Measurements from ENCODE around the gene KRTAP2-1. TPM values are rescaled to one million over a fixed set of nuclear protein-coding genes. Genes with fewer than 3 reads are reported as not detected.
"Not testable (repeated sequence)": the region's sequence is repeated elsewhere in the genome, so short reads cannot be mapped to it uniquely, and the experiment has no call there.

KRTAP2-1 gene
- total RNA-seq, 1 donor from 2014 or later, result not detected

GRCh38 chr17:41071606-41072360, 24.7 kb upstream of the KRTAP2-1 start:
- TF ChIP-seq CTCF (conservative IDR thresholded peaks at IDR 0.05; ENCODE audit: low read depth, low read length), result no peak

GRCh38 chr17:41069031-41069430, 21.9 kb upstream of the KRTAP2-1 start:
- no peak overlapping the region for H3K4me3 ChIP-seq (ENCODE audit: low read depth, low read length)
- DNase-seq (ENCODE audit: low read depth), result no peak
- no peak for TF ChIP-seq CTCF (conservative IDR thresholded peaks at IDR 0.05; ENCODE audit: low read depth, low read length)

More at GRCh38 chr17:41071606-41072360, 24.7 kb upstream of the KRTAP2-1 start:
- H3K4me3 ChIP-seq (ENCODE audit: low read depth, low read length), result no peak overlapping the region
- no peak for DNase-seq (ENCODE audit: low read depth)

- no peak for TF ChIP-seq CTCF (conservative IDR thresholded peaks at IDR 0.05; ENCODE audit: low read depth, low read length)
- no peak for DNase-seq (ENCODE audit: low read depth)
- no peak overlapping the region for H3K4me3 ChIP-seq (ENCODE audit: low read depth, low read length)
These were observed 20.2 kb upstream of the KRTAP2-1 start for GRCh38 chr17:41067281-41067680.

GRCh38 chr17:41065829-41066624, 18.9 kb upstream of the KRTAP2-1 start, which contains the start of gene KRTAP2-4:
TSS of gene KRTAP2-4 (minus strand) at chr17:41065879. CDS start at chr17:41065845, 34 bp downstream.
- H3K4me3 ChIP-seq (ENCODE audit: low read depth, low read length), result no peak within 1 kb of the TSS
- peak; percentile 76 for DNase-seq (ENCODE audit: low read depth)
- TF ChIP-seq CTCF (conservative IDR thresholded peaks at IDR 0.05; ENCODE audit: low read depth, low read length), result no peak

GRCh38 chr17:41065016-41065689, 18.0 kb upstream of the KRTAP2-1 start:
- not testable (repeated sequence) for DNase-seq (ENCODE audit: low read depth); H3K4me3 ChIP-seq (ENCODE audit: low read depth, low read length)

- no peak for DNase-seq (ENCODE audit: low read depth)
- H3K4me3 ChIP-seq (ENCODE audit: low read depth, low read length), result no peak overlapping the region
- no peak for TF ChIP-seq CTCF (conservative IDR thresholded peaks at IDR 0.05; ENCODE audit: low read depth, low read length)
These were observed 17.2 kb upstream of the KRTAP2-1 start for GRCh38 chr17:41064301-41064700.

- no peak for TF ChIP-seq CTCF (conservative IDR thresholded peaks at IDR 0.05; ENCODE audit: low read depth, low read length)
- no peak for DNase-seq (ENCODE audit: low read depth)
- no peak overlapping the region for H3K4me3 ChIP-seq (ENCODE audit: low read depth, low read length)
These were observed 16.3 kb upstream of the KRTAP2-1 start for GRCh38 chr17:41063449-41063848.
